ENCODE data around the gene SORBS2. TPM values are rescaled to one million over a fixed set of nuclear protein-coding genes. Genes with fewer than 3 reads are reported as not detected.

SORBS2 gene
- total and polyA plus RNA-seq, 2 of the 4 experiments (the other 2 are of a cell fraction), result 0.18 TPM; not detected in 1

GRCh38 chr4:185597532-185598188, 214.3 kb downstream of the SORBS2 start (continued):
- TF ChIP-seq POLR2A (IDR thresholded peaks at IDR 0.05; ENCODE audit: low read depth, low read length), result 0 out of 2 replicates have a peak, but pooled peaks have one; percentile 31

GRCh38 chr4:185592845-185593488, 219.0 kb downstream of the SORBS2 start:
- Histone ChIP-seq H2BK20ac (ENCODE audit: low read depth, low read length) (no peak overlapping the region), H2BK120ac (ENCODE audit: low read depth, low read length) (no peak overlapping the region), H2BK5ac (ENCODE audit: low read depth, low read length, poor library complexity, severe bottlenecking) (no peak overlapping the region), H2BK15ac (ENCODE audit: low read depth, low read length) (no peak overlapping the region), H3K27me3 (ENCODE audit: control insufficient read depth, insufficient read depth, low read length) (peaks cover 3% of the 10 kb centered on the region), H4K20me1 (ENCODE audit: insufficient read depth, low read length) (no peaks in the 10 kb centered on the region), H4K8ac (ENCODE audit: low read depth in 2 of 2, low read length in 2 of 2) (no peak overlapping the region), H3K23ac (ENCODE audit: low read depth, low read length) (no peak overlapping the region), H3K36me3 (ENCODE audit: control insufficient read depth, insufficient read depth, low read length) (no peaks in the 10 kb centered on the region), H3K4me1 (ENCODE audit: control insufficient read depth, insufficient read depth, low read length) (no peaks in the 10 kb centered on the region), H3K9ac (ENCODE audit: low read depth, low read length) (no peak overlapping the region), H3K9me1 (ENCODE audit: insufficient read depth, low read length) (no peaks in the 10 kb centered on the region), H2AK9ac (replicated peaks; ENCODE audit: low read depth, low read length, poor library complexity) (no peak overlapping the region), H2AK5ac (ENCODE audit: low read depth, low read length) (no peak overlapping the region), H3K18ac (ENCODE audit: low read depth, low read length) (no peak overlapping the region), H3K4me3 (ENCODE audit: insufficient read depth, low read depth, low read length) (no peak overlapping the region), H3K79me1 (ENCODE audit: low read depth in 1 of 2, low read length in 2 of 2) (no peaks in the 10 kb centered on the region), H2AFZ (replicated peaks; ENCODE audit: low read length, poor library complexity) (no peak overlapping the region), H3K14ac (replicated peaks; ENCODE audit: low read depth, low read length) (no peak overlapping the region), H3K56ac (ENCODE audit: extremely low read depth, insufficient read depth, low read length) (no peak overlapping the region), H3K9me3 (ENCODE audit: control insufficient read depth, insufficient read depth, low read length) (no peaks in the 10 kb centered on the region), H3K4ac (ENCODE audit: low read depth, low read length) (peak overlapping the region; percentile 7; the same call in 1 of the 2 replicates), H3K4me2 (ENCODE audit: low read depth, low read length) (no peak overlapping the region), H4K5ac (ENCODE audit: low read depth, low read length) (no peak overlapping the region), H4K91ac (ENCODE audit: insufficient read depth, low read depth, low read length) (no peak overlapping the region), H3K27ac (ENCODE audit: insufficient read depth, low read length) (no peak overlapping the region)
- CTCF ChIA-PET, result interaction anchor here (0.8 kb wide), 1 partner anchor 487 kb away, joined by 3 read pairs; no protein-coding TSS in a partner anchor
- in situ Hi-C loops (cut with MboI; ENCODE audit: low sequenced_read_pairs), result no loop called here
- intact Hi-C loops (cut with micrococcal nuclease), result loop anchor here (10.0 kb wide), 1 partner anchor 448 kb away; the partner anchor contains the start of gene SLC25A4
- TF ChIP-seq, protein P1, sequence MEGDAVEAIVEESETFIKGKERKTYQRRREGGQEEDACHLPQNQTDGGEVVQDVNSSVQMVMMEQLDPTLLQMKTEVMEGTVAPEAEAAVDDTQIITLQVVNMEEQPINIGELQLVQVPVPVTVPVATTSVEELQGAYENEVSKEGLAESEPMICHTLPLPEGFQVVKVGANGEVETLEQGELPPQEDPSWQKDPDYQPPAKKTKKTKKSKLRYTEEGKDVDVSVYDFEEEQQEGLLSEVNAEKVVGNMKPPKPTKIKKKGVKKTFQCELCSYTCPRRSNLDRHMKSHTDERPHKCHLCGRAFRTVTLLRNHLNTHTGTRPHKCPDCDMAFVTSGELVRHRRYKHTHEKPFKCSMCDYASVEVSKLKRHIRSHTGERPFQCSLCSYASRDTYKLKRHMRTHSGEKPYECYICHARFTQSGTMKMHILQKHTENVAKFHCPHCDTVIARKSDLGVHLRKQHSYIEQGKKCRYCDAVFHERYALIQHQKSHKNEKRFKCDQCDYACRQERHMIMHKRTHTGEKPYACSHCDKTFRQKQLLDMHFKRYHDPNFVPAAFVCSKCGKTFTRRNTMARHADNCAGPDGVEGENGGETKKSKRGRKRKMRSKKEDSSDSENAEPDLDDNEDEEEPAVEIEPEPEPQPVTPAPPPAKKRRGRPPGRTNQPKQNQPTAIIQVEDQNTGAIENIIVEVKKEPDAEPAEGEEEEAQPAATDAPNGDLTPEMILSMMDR (conservative IDR thresholded peaks at IDR 0.05; ENCODE audit: low read depth, low read length), result peak; percentile 13; the same call in 1 of the 2 replicates
- no peak for TF ChIP-seq MAFK (IDR thresholded peaks at IDR 0.05; ENCODE audit: low read depth, low read length)
- no peak for TF ChIP-seq MAZ (IDR thresholded peaks at IDR 0.05; ENCODE audit: borderline replicate concordance, low read depth, low read length)
- POLR2A ChIA-PET (ENCODE audit: unreplicated experiment), result no interaction called here
- WGBS, 2 experiments (ENCODE audit: extremely low coverage in 2 of 2, insufficient read length in 1 of 2), result 31% methylated on average over 2 of the region's 9 CpGs; no CpG with 5 or more reads in 1 of the 2 experiments
- no TSS peak for BruUV-seq (replicated peaks)
- ATAC-seq (ENCODE audit: low read depth), result no peak
- dilution Hi-C loops (cut with HindIII; ENCODE audit: low sequenced_read_pairs, unreplicated experiment), result no loop called here
- no peak for DNase-seq

Measured in IMR-90 (cell line).